HG03521 (cell line): ENCODE results near the gene MIS18A.
A peak's percentile ranks its signal among the peaks of the same experiment; 100 is the strongest.
"Not testable (repeated sequence)": the region's sequence is repeated elsewhere in the genome, so short reads cannot be mapped to it uniquely, and the experiment has no call there.

Experiments
- ATAC-seq: cut with Tn5 transposase; IDR thresholded peaks from one replicate; pipeline ENCODE4 v1.9.1; 2021; ENCODE audit warnings: mild to moderate bottlenecking, moderate library complexity; ENCODE audit not compliant: unreplicated experiment

Gene MIS18A

GRCh38 chr21:32278518-32279376, at the start of gene MIS18A:
MIS18A (minus strand) TSS chr21:32279049; CDS start chr21:32279014, 35 bp downstream.
- ATAC-seq: peak; percentile 87

GRCh38 chr21:32328595-32328994, 49.7 kb upstream of the MIS18A start:
- no peak for ATAC-seq

- ATAC-seq: no peak
Observed at GRCh38 chr21:32325706-32326105, 46.9 kb upstream of the MIS18A start.

GRCh38 chr21:32322676-32323075, 43.8 kb upstream of the MIS18A start:
- no peak for ATAC-seq

GRCh38 chr21:32322103-32322502, 43.3 kb upstream of the MIS18A start:
- ATAC-seq: no peak

GRCh38 chr21:32321480-32321879, 42.6 kb upstream of the MIS18A start:
- ATAC-seq: no peak

- no peak for ATAC-seq
Observed at GRCh38 chr21:32320726-32321125, 41.9 kb upstream of the MIS18A start.

- ATAC-seq: no peak
Observed at GRCh38 chr21:32320059-32320458, 41.2 kb upstream of the MIS18A start.

- ATAC-seq: no peak
Observed at GRCh38 chr21:32319012-32319411, 40.2 kb upstream of the MIS18A start.

GRCh38 chr21:32317726-32318125, 38.9 kb upstream of the MIS18A start:
- no peak for ATAC-seq

- ATAC-seq: no peak
Observed at GRCh38 chr21:32316361-32317215, 37.7 kb upstream of the MIS18A start.

GRCh38 chr21:32315511-32316281, 36.8 kb upstream of the MIS18A start:
- ATAC-seq: no peak

GRCh38 chr21:32314806-32315205, 36.0 kb upstream of the MIS18A start:
- ATAC-seq: no peak

- ATAC-seq: no peak
Observed at GRCh38 chr21:32312976-32313375, 34.1 kb upstream of the MIS18A start.

GRCh38 chr21:32312326-32312725, 33.5 kb upstream of the MIS18A start:
- no peak for ATAC-seq

- ATAC-seq: no peak
Observed at GRCh38 chr21:32311621-32312020, 32.8 kb upstream of the MIS18A start.

- ATAC-seq: not testable (repeated sequence)
Observed at GRCh38 chr21:32310976-32311375, 32.1 kb upstream of the MIS18A start.

GRCh38 chr21:32309906-32310460, 31.1 kb upstream of the MIS18A start:
- ATAC-seq: no peak

- ATAC-seq: no peak
Observed at GRCh38 chr21:32308696-32309095, 29.8 kb upstream of the MIS18A start.

- ATAC-seq: no peak
Observed at GRCh38 chr21:32307706-32308105, 28.9 kb upstream of the MIS18A start.
